Measurements from ENCODE around the gene HNRNPA0.

- TF ChIP-seq CTCF (IDR thresholded peaks at IDR 0.05; ENCODE audit: poor library complexity, severe bottlenecking) (no peak), SMC3 (conservative IDR thresholded peaks at IDR 0.05; ENCODE audit: poor library complexity) (no peak), EP300 (conservative IDR thresholded peaks at IDR 0.05; ENCODE audit: poor library complexity, severe bottlenecking) (no peak), RAD21 (conservative IDR thresholded peaks at IDR 0.05) (no peak), EZH2 (IDR thresholded peaks at IDR 0.05; ENCODE audit: borderline replicate concordance, insufficient read depth, low read length, poor library complexity, severe bottlenecking) (no peak), POLR2AphosphoS5 (IDR thresholded peaks at IDR 0.05) (no peak), REST (IDR thresholded peaks at IDR 0.05; ENCODE audit: borderline replicate concordance) (no peak), MXI1 (conservative IDR thresholded peaks at IDR 0.05; ENCODE audit: poor library complexity, severe bottlenecking) (no peak)
Observed at GRCh38 chr5:137782984-137783536, 28.9 kb upstream of the HNRNPA0 start.
